HL-60 (cell line): ENCODE results near the gene NECTIN4.

Experiments
- CTCF ChIP-seq: IDR thresholded peaks from one replicate; pipeline ENCODE4 v1.5.1; 2011; ENCODE audit warnings: low read length, control low read depth, inconsistent platforms; ENCODE audit not compliant: insufficient read depth
- REST ChIP-seq: IDR thresholded peaks from 2 replicates; pipeline ENCODE4 v1.6.1; 2012; ENCODE audit warnings: low read depth; ENCODE audit not compliant: insufficient replicate concordance

GRCh38 chr1:161089938-161090337 lies 580 bp upstream of the NECTIN4 start:
- TF ChIP-seq CTCF (no peak), REST (no peak)
